Measurements from ENCODE around the gene YWHAH. TPM values are rescaled to one million over a fixed set of nuclear protein-coding genes. Genes with fewer than 3 reads are reported as not detected.

The YWHAH gene
- polyA plus RNA-seq, 2 of the 4 experiments (the other 2 are of a cell fraction), result 91.9 to 137 TPM

- Histone ChIP-seq H3K27ac (no peak overlapping the region), H3K4me2 (no peak overlapping the region), H3K9me3 (no peaks in the 10 kb centered on the region), H3K4me3 (no peak overlapping the region), H3K4me1 (no peaks in the 10 kb centered on the region)
- WGBS (ENCODE audit: missing lambda C conversion rate), result 96% methylated on average over 9 of the region's 10 CpGs
- ChIA-PET CTCF (interaction anchor here (1.0 kb wide), 1 partner anchor 35 kb away, joined by 3 read pairs; no protein-coding TSS in a partner anchor), POLR2A (no interaction called here)
- TF ChIP-seq PBX3 (IDR thresholded peaks at IDR 0.05) (no peak), BHLHE40 (IDR thresholded peaks at IDR 0.05; ENCODE audit: low read depth, low read length) (no peak), HOXB13 (CRISPR knock-in tag; IDR thresholded peaks at IDR 0.05; ENCODE audit: low read depth) (no peak), MAX (IDR thresholded peaks at IDR 0.05) (no peak)
- FAIRE-seq (no peak), DNase-seq (ENCODE audit: low read depth in 1 of 2, low spot score in 1 of 2) (no peak), ATAC-seq (no peak)
Observed at GRCh38 chr22:31905356-31905755, 39.0 kb upstream of the YWHAH start.

GRCh38 chr22:31906086-31906485 is 38.2 kb upstream of the YWHAH start:
- 100% methylated on average over 5 of the region's 16 CpGs for WGBS (ENCODE audit: missing lambda C conversion rate)
- Histone ChIP-seq H3K4me2 (no peak overlapping the region), H3K9me3 (no peaks in the 10 kb centered on the region), H3K4me1 (no peaks in the 10 kb centered on the region), H3K4me3 (no peak overlapping the region), H3K27ac (no peak overlapping the region)
- no peak for FAIRE-seq
- ChIA-PET CTCF (no interaction called here), POLR2A (no interaction called here)
- DNase-seq (ENCODE audit: low read depth in 1 of 2, low spot score in 1 of 2), result no peak
- TF ChIP-seq EP300 (IDR thresholded peaks at IDR 0.05), result no peak
- TF ChIP-seq FOSL2 (IDR thresholded peaks at IDR 0.05), result no peak
- no peak for TF ChIP-seq FOSL2 (CRISPR knock-in tag; IDR thresholded peaks at IDR 0.05)
- TF ChIP-seq CHD4 (IDR thresholded peaks at IDR 0.05; ENCODE audit: borderline replicate concordance), result no peak
- no peak for TF ChIP-seq SMC3 (IDR thresholded peaks at IDR 0.05)
- no peak for TF ChIP-seq MAZ (IDR thresholded peaks at IDR 0.05; ENCODE audit: borderline replicate concordance, low read depth, low read length)
- no peak for TF ChIP-seq PBX3 (IDR thresholded peaks at IDR 0.05)
- no peak for TF ChIP-seq ZFP36 (IDR thresholded peaks at IDR 0.05; ENCODE audit: borderline replicate concordance, partially characterized antibody)
- TF ChIP-seq BCL3 (IDR thresholded peaks at IDR 0.05), result no peak
- TF ChIP-seq NFE2L2 (conservative IDR thresholded peaks at IDR 0.05; ENCODE audit: low read length), result no peak
- no peak for TF ChIP-seq NR3C1 (IDR thresholded peaks at IDR 0.05)
- TF ChIP-seq CHD2 (IDR thresholded peaks at IDR 0.05; ENCODE audit: low read length, partially characterized antibody), result no peak
- TF ChIP-seq TP53 (CRISPR knock-in tag; IDR thresholded peaks at IDR 0.05), result no peak
- TF ChIP-seq MYC (IDR thresholded peaks at IDR 0.05; ENCODE audit: borderline replicate concordance, low read length), result no peak
- TF ChIP-seq BHLHE40 (IDR thresholded peaks at IDR 0.05; ENCODE audit: low read depth, low read length), result no peak
- TF ChIP-seq ESRRA (IDR thresholded peaks at IDR 0.05; ENCODE audit: borderline replicate concordance, low read length), result no peak
- no peak for TF ChIP-seq CBX8 (IDR thresholded peaks at IDR 0.05)
- TF ChIP-seq MAX (IDR thresholded peaks at IDR 0.05), result no peak
- TF ChIP-seq HEYL (CRISPR knock-in tag; IDR thresholded peaks at IDR 0.05), result no peak
- TF ChIP-seq HDAC2 (IDR thresholded peaks at IDR 0.05), result no peak
- no peak for TF ChIP-seq CEBPB (IDR thresholded peaks at IDR 0.05)
- no peak for ATAC-seq

GRCh38 chr22:31906569-31906968 is 37.8 kb upstream of the YWHAH start:
- Histone ChIP-seq H3K4me2 (no peak overlapping the region), H3K27ac (no peak overlapping the region), H3K4me3 (no peak overlapping the region), H3K9me3 (no peaks in the 10 kb centered on the region), H3K4me1 (no peaks in the 10 kb centered on the region)
- TF ChIP-seq POLR2AphosphoS2 (conservative IDR thresholded peaks at IDR 0.05; ENCODE audit: low read length), result no peak
- no peak for TF ChIP-seq PHF8 (IDR thresholded peaks at IDR 0.05; ENCODE audit: borderline replicate concordance, low read depth)
- no peak for TF ChIP-seq USF2 (IDR thresholded peaks at IDR 0.05)
- no peak for TF ChIP-seq RFX5 (IDR thresholded peaks at IDR 0.05)
- no peak for ATAC-seq
- 81% methylated on average over 5 of the region's 5 CpGs for WGBS (ENCODE audit: missing lambda C conversion rate)
- no peak for FAIRE-seq
- no peak for DNase-seq (ENCODE audit: low read depth in 1 of 2, low spot score in 1 of 2)
- ChIA-PET POLR2A (no interaction called here), CTCF (no interaction called here)

Data from A549 (cell line).